Measurements from ENCODE around the gene IRX1. TPM values are rescaled to one million over a fixed set of nuclear protein-coding genes. Genes with fewer than 3 reads are reported as not detected.

IRX1 gene
- total RNA-seq, 1 donor from 2014 or later: not detected

GRCh38 chr5:3642231-3642630, 46.6 kb downstream of the IRX1 start:
- no peak overlapping the region for H3K4me3 Mint-ChIP-seq (ENCODE audit: unreplicated experiment)
- H3K27me3 Mint-ChIP-seq (ENCODE audit: unreplicated experiment): peaks cover 2% of the 10 kb centered on the region
- peaks cover 6% of the 10 kb centered on the region for H3K4me1 Mint-ChIP-seq (ENCODE audit: unreplicated experiment)
- no peak overlapping the region for H3K27ac Mint-ChIP-seq (ENCODE audit: unreplicated experiment)
- TF ChIP-seq, protein P1, sequence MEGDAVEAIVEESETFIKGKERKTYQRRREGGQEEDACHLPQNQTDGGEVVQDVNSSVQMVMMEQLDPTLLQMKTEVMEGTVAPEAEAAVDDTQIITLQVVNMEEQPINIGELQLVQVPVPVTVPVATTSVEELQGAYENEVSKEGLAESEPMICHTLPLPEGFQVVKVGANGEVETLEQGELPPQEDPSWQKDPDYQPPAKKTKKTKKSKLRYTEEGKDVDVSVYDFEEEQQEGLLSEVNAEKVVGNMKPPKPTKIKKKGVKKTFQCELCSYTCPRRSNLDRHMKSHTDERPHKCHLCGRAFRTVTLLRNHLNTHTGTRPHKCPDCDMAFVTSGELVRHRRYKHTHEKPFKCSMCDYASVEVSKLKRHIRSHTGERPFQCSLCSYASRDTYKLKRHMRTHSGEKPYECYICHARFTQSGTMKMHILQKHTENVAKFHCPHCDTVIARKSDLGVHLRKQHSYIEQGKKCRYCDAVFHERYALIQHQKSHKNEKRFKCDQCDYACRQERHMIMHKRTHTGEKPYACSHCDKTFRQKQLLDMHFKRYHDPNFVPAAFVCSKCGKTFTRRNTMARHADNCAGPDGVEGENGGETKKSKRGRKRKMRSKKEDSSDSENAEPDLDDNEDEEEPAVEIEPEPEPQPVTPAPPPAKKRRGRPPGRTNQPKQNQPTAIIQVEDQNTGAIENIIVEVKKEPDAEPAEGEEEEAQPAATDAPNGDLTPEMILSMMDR (IDR thresholded peaks at IDR 0.05; ENCODE audit: unreplicated experiment): no peak
- peaks cover 5% of the 10 kb centered on the region for H3K36me3 Mint-ChIP-seq (ENCODE audit: low read depth, unreplicated experiment)
- DNase-seq (ENCODE audit: low spot score): no peak
- peaks cover 8% of the 10 kb centered on the region for H3K9me3 Mint-ChIP-seq (ENCODE audit: unreplicated experiment)

DNA sequence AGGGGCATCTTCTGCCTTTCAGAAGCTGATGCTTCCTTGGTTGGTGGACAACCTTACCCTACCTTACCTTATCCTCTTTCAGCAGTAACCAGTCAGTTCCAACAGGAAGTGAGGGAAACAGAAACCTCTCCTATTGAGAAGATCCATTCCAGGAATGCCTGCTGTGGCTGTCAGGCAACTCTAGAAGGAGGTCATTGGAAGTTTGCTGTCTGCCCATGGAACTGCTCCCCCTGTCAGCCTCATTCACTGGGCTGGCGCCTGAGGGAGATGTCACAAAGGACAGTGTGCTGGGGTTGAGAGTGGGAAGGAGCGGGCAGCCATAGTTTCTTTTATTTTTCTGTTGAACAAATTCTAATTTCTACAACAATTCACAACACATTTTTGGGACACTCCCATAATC, 54.7 kb downstream of the IRX1 start:
- TF ChIP-seq, protein P1 (IDR thresholded peaks at IDR 0.05; ENCODE audit: unreplicated experiment): no peak
- DNase-seq (ENCODE audit: low spot score): no peak
- peaks cover 2% of the 10 kb centered on the region for H3K27me3 Mint-ChIP-seq (ENCODE audit: unreplicated experiment)
- H3K4me1 Mint-ChIP-seq (ENCODE audit: unreplicated experiment): no peaks in the 10 kb centered on the region
- no peak overlapping the region for H3K27ac Mint-ChIP-seq (ENCODE audit: unreplicated experiment)
- H3K9me3 Mint-ChIP-seq (ENCODE audit: unreplicated experiment): no peaks in the 10 kb centered on the region
- H3K4me3 Mint-ChIP-seq (ENCODE audit: unreplicated experiment): no peak overlapping the region
- H3K36me3 Mint-ChIP-seq (ENCODE audit: low read depth, unreplicated experiment): no peaks in the 10 kb centered on the region

DNA sequence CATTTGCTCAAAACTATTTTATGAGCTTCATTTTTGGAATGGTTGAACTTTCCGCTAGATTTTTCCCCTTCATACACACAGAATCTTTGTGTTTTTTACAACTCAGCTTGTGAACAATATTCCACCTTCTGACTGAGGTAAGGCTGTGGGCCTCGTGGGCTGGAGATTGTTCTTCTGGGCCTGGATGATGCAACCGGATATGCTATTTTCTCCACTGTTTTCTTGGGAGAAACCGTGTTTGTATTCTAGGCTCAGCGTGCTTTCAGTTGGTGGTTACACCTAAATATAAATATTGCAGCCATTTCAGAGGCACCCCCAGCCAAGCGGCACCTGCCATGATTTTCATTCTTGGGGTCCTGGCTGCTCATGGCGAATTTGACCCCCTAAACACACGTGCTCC, 55.2 kb downstream of the IRX1 start:
- H3K27ac Mint-ChIP-seq (ENCODE audit: unreplicated experiment): no peak overlapping the region
- H3K4me1 Mint-ChIP-seq (ENCODE audit: unreplicated experiment): no peaks in the 10 kb centered on the region
- TF ChIP-seq, protein P1 (IDR thresholded peaks at IDR 0.05; ENCODE audit: unreplicated experiment): no peak
- no peak overlapping the region for H3K4me3 Mint-ChIP-seq (ENCODE audit: unreplicated experiment)
- H3K9me3 Mint-ChIP-seq (ENCODE audit: unreplicated experiment): no peaks in the 10 kb centered on the region
- DNase-seq (ENCODE audit: low spot score): no peak
- no peaks in the 10 kb centered on the region for H3K36me3 Mint-ChIP-seq (ENCODE audit: low read depth, unreplicated experiment)
- no peaks in the 10 kb centered on the region for H3K27me3 Mint-ChIP-seq (ENCODE audit: unreplicated experiment)

Data from endothelial cell (in vitro differentiated cells).